Right lobe of liver (tissue), 6 donors: ENCODE measurements around the gene MCM7. TPM values are rescaled to one million over a fixed set of nuclear protein-coding genes. Genes with fewer than 3 reads are reported as not detected.
A peak's percentile ranks its signal among the peaks of the same experiment; 100 is the strongest.

ENCODE experiments used
- ATAC-seq, 4 donors: fragments of 200-7000 bp; cut with Tn5 transposase; one replicate each; pipeline ENCODE4 v1.9.1; 2020; ENCODE audit warnings: mild to moderate bottlenecking in 4 of 4, moderate library complexity in 4 of 4
- DNase-seq, 3 donors: peaks; one replicate each; pipeline ENCODE4 v3.0.0-alpha.2; 2020
- H3K27ac ChIP-seq, 3 donors: fragments of 200-600 bp; one replicate each; pipeline ENCODE4 v1.8.0; 2022
- H3K27me3 ChIP-seq, 2 donors: fragments of 200-600 bp; one replicate each; pipeline ENCODE4 v1.8.0; 2022
- H3K36me3 ChIP-seq, 4 donors: fragments of 200-600 bp; sonication (generic) in 1 of 4; one replicate each; pipeline versions ENCODE4 v1.5.1 to v1.8.0; 2017 to 2022; ENCODE audit warnings: control low read depth in 1 of 4
- H3K4me1 ChIP-seq, 4 donors: fragments of 200-600 bp; sonication (generic) in 1 of 4; one replicate each; pipeline versions ENCODE4 v1.5.1 to v1.8.0; 2017 to 2022; ENCODE audit warnings: control low read depth in 1 of 4
- H3K4me3 ChIP-seq, 3 donors: fragments of 200-600 bp; one replicate each; pipeline ENCODE4 v1.8.0; 2022
- H3K9me3 ChIP-seq, 4 donors: fragments of 200-600 bp; sonication (generic) in 1 of 4; one replicate each; pipeline versions ENCODE4 v1.5.1 to v1.8.0; 2017 to 2022; ENCODE audit warnings: control low read depth in 1 of 4
- POLR2A ChIP-seq: fragments of 450-650 bp; IDR thresholded peaks from one replicate; pipeline ENCODE4 v1.6.1; 2017; ENCODE audit warnings: antibody characterized with exemption, mild to moderate bottlenecking
- WGBS: methylation state at CpG from one replicate; pipeline ENCODE4 v1.1.6; 2018; ENCODE audit warnings: low coverage, low lambda C conversion rate; ENCODE audit not compliant: insufficient coverage; ENCODE audit errors: missing lambda C conversion rate; 5-methylcytosine and 5-hydroxymethylcytosine counted together
- intact Hi-C, 2 donors: fragments of 100-400 bp; cut with DNase I; formaldehyde crosslinking; loops; one replicate each; pipeline versions ENCODE4 v1.11.2 to v1.14.1; 2022
- total RNA-seq, 6 experiments: library from RNA; depleted of rRNA in 2 of 6; stranded (reverse); fragments of >200 nt in 2 of 6; fragmentation: NEBNext Ultra II Directional in 3 of 6; extraction: Animal tissue kit (Norgen Biotek cat#: 25700) in 3 of 6; gene quantifications; one replicate each; pipeline versions ENCODE4 v1.1.0 to v1.2.4, GENCODE V29; 2016 to 2023
- TF ChIP-seq, protein P1 (sequence below), 4 donors: fragments of 200-600 bp in 3 of 4; fragments of 450-650 bp in 1 of 4; IDR thresholded peaks; one replicate each; pipeline versions ENCODE4 v1.5.1 to v1.8.0; 2016 to 2022; ENCODE audit warnings: antibody characterized with exemption in 4 of 4, mild to moderate bottlenecking in 2 of 4
- donor health status: DM: no; HTN: yes; CAD: no.
- donor health status: DM: no; HTN: no; CAD: no.
- donor health status: DM: no; HTN: no; CAD: no.
- donor health status: DM: no; HTN: yes; CAD: no.
- donor health status: DM: no; HTN: yes; CAD: no.

The MCM7 gene
- total RNA-seq, 6 experiments from 2014 or later: 12.6 to 25.9 (median 20.8) TPM

DNA sequence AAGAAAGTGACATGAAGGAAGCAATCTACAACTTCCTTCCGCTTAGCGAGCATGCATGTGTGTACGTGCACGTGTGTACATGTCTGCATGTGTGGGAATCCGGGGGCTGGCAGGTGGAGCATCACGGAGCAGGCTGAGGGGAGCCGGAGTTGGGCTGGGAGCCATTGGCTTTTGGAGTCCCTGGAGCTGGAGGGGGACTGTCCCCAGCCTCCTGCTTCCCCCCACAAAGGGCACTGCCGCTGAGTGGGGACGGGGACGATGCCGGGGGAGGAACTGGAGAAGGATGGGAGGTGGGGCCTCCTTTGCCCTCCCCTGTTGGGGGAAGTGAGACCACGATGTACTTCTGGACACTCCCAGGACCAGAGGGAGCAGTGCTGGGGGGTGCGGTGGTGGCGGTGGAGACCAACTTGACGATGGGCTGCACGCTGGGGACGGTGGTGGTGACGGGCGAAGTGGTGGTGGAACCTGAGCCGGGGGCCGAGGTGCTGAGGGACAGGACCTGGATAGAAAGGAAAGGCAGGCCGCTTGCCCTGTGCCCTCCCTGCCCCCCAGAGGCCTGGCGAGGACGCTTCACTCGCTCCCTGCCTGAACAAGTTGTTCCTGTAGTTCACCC is 6.0 kb upstream of the MCM7 start:
- DNase-seq (no peak), ATAC-seq (peak in 2 of 4 donors; percentile 5 to 58)
- no peaks in the 10 kb centered on the region for H3K4me1 ChIP-seq
- TF ChIP-seq, protein P1, sequence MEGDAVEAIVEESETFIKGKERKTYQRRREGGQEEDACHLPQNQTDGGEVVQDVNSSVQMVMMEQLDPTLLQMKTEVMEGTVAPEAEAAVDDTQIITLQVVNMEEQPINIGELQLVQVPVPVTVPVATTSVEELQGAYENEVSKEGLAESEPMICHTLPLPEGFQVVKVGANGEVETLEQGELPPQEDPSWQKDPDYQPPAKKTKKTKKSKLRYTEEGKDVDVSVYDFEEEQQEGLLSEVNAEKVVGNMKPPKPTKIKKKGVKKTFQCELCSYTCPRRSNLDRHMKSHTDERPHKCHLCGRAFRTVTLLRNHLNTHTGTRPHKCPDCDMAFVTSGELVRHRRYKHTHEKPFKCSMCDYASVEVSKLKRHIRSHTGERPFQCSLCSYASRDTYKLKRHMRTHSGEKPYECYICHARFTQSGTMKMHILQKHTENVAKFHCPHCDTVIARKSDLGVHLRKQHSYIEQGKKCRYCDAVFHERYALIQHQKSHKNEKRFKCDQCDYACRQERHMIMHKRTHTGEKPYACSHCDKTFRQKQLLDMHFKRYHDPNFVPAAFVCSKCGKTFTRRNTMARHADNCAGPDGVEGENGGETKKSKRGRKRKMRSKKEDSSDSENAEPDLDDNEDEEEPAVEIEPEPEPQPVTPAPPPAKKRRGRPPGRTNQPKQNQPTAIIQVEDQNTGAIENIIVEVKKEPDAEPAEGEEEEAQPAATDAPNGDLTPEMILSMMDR (IDR thresholded peaks at IDR 0.05): no peak
- no peak for TF ChIP-seq POLR2A
- no peaks in the 10 kb centered on the region for H3K27me3 ChIP-seq
- no peaks in the 10 kb centered on the region for H3K9me3 ChIP-seq
- no peak overlapping the region for H3K27ac ChIP-seq
- intact Hi-C loops: no loop called here
- 87% methylated on average over 13 of the region's 25 CpGs for WGBS
- peaks cover 0 to 26% (median 3%) of the 10 kb centered on the region in 4 donors for H3K36me3 ChIP-seq
- no peak overlapping the region for H3K4me3 ChIP-seq

DNA sequence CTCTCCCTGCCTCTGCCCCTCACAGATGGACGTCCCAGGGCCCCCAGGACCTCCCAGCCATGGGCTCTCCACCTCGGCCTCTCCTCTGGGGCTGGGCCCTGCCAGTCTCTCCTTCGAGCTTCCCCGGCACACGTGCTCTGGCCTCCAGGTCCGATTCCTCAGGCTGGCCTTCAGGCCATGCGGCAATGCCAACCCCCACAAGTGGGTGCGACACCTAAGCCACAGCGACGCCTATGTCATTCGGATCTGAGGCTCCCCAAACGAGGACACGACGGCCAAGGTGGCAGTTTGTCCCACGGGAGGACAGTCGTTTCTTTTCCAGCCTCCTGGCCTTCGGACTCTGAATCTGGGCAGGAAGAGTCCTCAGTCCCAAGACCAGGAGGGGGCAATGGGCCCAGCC is 5.4 kb upstream of the MCM7 start:
- Histone ChIP-seq H3K4me1 (no peaks in the 10 kb centered on the region), H3K36me3 (peaks cover 0 to 21% (median 2%) of the 10 kb centered on the region in 4 donors), H3K4me3 (no peak overlapping the region), H3K27me3 (no peaks in the 10 kb centered on the region), H3K27ac (no peak overlapping the region), H3K9me3 (no peaks in the 10 kb centered on the region)
- intact Hi-C loops: no loop called here
- 67% methylated on average over 8 of the region's 17 CpGs for WGBS
- DNase-seq (no peak), ATAC-seq (no peak)
- no peak for TF ChIP-seq POLR2A
- TF ChIP-seq, protein P1 (IDR thresholded peaks at IDR 0.05): no peak

DNA sequence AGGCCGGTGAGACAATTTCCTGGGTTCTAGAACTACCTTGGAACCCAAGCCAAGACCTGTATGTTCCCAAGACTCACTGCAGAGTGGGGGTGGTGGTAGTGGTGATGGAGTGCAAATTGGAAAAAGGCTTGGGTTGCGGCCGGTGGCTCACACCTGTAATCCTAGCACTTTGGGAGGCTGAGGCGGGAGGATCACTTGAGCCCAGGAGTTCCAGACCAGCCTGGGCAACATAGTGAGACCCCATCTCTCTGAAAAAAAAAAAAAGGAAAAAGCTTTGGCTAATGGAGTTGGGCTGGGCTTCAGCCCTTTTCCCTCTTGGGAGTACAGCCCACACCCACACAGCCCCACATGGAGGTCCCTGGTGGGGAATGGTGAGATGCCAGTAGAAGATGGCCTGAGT is 4.3 kb upstream of the MCM7 start:
- Histone ChIP-seq H3K4me1 (no peaks in the 10 kb centered on the region), H3K27me3 (no peaks in the 10 kb centered on the region), H3K9me3 (no peaks in the 10 kb centered on the region), H3K36me3 (peaks cover 0 to 13% (median 0%) of the 10 kb centered on the region in 4 donors), H3K4me3 (no peak overlapping the region), H3K27ac (no peak overlapping the region)
- no peak for ATAC-seq
- intact Hi-C loops: no loop called here
- DNase-seq: no peak
- TF ChIP-seq POLR2A: no peak
- TF ChIP-seq, protein P1 (IDR thresholded peaks at IDR 0.05): no peak
- no CpG with 5 or more reads among the region's 4 CpGs for WGBS

DNA sequence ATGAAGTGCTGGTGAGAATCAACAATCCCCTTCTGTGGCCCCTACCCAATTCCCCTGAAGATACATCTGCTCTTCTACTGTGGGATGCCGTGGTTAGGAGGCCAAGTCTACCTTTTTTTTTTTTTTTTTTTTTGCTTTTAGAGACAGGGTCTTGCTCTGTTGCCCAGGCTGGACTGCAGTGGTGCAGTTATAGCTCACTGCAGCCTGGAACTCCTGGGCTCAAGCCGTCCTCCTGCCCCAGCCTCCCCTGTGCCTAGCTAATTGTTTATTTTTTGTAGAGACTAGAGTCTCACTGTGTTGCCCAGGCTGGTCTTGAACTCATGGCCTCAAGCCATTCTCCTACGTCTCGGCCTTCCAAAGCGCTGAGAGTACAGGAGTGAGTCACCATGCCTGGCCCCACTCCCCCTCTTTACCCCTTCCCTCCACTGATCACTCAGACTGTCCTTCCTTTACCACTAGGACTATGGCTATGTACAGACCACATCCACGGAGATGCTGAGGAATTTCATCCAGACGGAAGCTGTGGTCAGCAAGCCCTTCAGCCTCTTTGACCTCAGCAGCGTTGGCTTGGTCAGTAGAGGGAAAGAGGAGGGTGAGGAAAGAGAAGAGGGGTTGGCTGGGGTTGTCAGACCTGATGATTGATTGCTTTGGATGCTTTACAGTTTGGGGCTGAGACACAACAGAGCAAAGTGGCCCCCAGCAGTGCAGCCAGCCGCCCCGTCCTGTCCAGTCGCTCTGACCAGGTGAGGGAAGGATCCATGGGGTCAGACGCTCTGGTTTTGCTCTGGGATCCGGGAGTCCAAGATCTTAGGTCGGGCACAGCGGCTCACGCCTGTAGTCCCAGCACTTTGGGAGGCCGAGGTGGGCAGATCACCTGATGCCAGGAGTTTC is 2.0 kb upstream of the MCM7 start:
- DNase-seq (no peak), ATAC-seq (no peak)
- Histone ChIP-seq H3K36me3 (peaks cover 0 to 19% (median 8%) of the 10 kb centered on the region in 4 donors), H3K27ac (no peak overlapping the region), H3K4me1 (peaks cover 0 to 6% (median 0%) of the 10 kb centered on the region in 4 donors), H3K27me3 (no peaks in the 10 kb centered on the region), H3K4me3 (no peak overlapping the region), H3K9me3 (no peaks in the 10 kb centered on the region)
- 71% methylated on average over 6 of the region's 17 CpGs for WGBS
- intact Hi-C loops: no loop called here
- TF ChIP-seq, protein P1 (IDR thresholded peaks at IDR 0.05): no peak
- TF ChIP-seq POLR2A: no peak
